GM12801 (cell line): ENCODE results near the gene ITIH5.

Experiments used
- TF ChIP-seq, protein P1 (sequence below): IDR thresholded peaks from one replicate; pipeline ENCODE4 v1.5.1; 2011; ENCODE audit warnings: control low read depth; ENCODE audit not compliant: insufficient read length; ENCODE audit errors: extremely low read depth

Gene ITIH5

DNA sequence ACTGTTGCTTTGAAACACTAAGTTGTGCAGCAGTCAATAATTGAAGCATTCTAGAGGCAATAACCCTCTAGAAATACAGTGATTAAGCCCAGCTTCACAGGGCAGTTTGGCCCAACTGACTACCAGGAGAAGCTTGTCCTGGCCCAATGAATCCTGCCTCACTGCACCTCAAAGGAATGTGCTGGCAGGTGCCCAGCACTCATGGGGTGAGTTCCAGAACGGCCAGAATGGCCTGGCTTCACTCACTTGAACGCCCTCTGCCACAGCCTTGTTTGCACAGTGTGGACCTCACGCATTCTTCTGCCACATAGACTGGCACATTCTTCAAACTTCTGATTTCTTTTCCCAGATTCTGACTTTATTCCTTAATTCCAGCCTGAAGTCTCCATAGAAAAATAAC, 29.8 kb upstream of the ITIH5 start:
- TF ChIP-seq, protein P1, sequence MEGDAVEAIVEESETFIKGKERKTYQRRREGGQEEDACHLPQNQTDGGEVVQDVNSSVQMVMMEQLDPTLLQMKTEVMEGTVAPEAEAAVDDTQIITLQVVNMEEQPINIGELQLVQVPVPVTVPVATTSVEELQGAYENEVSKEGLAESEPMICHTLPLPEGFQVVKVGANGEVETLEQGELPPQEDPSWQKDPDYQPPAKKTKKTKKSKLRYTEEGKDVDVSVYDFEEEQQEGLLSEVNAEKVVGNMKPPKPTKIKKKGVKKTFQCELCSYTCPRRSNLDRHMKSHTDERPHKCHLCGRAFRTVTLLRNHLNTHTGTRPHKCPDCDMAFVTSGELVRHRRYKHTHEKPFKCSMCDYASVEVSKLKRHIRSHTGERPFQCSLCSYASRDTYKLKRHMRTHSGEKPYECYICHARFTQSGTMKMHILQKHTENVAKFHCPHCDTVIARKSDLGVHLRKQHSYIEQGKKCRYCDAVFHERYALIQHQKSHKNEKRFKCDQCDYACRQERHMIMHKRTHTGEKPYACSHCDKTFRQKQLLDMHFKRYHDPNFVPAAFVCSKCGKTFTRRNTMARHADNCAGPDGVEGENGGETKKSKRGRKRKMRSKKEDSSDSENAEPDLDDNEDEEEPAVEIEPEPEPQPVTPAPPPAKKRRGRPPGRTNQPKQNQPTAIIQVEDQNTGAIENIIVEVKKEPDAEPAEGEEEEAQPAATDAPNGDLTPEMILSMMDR = no peak

DNA sequence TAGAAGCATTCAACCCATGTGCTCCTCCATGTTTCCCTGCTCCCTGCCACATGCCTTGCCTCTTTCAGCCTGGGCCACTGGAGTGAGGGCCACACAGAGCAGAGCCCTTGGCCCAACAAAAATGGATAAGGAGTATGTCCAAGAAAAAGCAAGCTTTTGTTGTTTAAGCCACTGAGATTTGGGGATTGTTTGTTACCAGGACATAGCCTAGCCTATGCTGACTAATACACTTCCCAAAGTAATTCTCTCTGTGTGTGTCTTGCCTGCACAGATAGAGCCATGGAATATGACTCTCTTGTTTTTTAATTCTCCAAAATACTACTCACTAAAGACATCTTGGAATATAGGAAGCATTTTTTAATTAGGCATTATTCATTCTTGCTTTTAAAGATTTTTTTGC, 22.8 kb upstream of the ITIH5 start:
- TF ChIP-seq, protein P1 = no peak

DNA sequence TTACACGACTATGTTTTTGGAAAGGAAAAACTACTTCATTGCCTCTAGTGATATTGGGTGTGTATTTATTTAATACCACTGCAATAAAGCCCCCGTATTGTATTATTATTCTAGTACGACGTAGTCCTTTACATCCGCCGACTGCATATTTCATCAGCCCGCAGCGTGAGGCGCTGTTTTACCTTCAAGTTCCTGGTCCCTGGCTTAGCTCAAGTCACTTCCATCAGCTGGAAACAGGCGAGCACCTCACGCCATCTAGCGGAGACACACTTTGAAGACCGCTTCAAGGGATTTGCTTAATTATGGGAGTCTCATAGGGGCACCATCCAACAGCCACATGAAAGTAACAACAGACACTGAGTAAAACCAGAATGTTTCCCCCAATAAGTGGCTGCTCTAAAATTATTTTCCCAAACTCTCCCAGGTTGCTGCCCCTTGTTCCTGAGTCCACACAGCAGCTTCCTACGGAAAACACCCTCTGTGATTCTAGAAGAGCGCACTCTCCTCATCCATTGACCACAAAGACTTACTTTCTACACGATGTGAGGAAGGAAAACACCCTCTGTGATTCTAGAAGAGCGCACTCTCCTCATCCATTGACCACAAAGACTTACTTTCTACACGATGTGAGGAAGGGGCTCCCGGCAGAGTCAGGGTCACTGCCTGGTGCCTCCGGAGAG, 20.6 kb upstream of the ITIH5 start:
- TF ChIP-seq, protein P1 = peak; percentile 78

DNA sequence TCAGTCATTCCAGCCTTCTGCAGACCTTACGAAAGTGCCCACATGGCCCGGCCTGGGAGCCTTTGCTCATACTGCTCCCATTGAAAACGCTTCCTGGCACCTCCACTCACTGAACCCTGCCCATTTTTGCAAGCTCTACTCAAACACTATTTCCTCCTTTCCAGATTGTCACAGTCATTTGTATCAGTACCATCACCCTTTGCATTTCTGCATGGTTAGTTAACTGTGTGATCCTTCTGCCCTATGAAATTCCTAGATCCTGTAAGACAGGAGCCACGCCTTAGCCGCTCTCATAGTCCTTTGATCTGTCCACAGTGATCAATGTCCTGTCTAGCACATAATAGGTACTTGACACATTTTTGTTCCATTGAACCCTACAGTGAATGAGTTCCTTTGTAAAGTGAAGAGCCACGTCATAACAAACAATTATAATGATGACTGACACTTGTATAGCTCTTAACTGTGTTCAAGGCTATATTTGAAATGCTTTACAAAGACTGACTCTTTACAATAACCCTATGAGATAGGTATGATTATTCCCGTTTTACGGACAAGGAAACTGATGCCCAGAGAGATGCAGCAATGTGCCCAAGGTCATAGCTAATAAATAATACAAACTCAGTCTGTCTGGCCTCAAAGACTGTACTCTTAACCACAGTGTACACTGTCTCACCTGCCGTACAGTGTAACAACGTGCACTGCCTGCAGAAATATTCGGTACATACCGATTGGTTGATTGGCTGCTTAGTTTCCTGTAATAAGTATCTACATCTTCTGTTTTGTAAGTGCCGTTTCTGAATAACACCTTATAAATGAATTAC, 19.8 kb upstream of the ITIH5 start:
- TF ChIP-seq, protein P1 = no peak

DNA sequence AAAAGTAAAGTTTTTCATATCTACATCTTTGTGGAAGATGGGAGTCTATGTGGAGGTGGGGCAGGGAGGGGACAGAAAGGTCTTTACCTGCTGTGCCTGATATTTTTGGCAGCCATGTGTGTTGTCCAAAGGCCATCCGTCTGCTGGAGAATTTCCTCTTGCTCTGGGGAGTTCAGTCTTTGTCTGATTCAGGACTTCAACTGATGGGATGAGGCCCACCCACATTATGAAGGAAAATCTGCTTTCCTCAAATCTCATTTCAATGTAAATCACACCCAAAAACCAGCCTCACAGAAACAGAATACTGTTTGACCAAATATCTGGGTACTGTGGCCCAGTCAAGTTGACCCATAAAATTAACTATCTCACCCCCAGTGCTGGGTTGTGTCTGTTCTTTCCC, 12.5 kb upstream of the ITIH5 start:
- TF ChIP-seq, protein P1 = no peak

DNA sequence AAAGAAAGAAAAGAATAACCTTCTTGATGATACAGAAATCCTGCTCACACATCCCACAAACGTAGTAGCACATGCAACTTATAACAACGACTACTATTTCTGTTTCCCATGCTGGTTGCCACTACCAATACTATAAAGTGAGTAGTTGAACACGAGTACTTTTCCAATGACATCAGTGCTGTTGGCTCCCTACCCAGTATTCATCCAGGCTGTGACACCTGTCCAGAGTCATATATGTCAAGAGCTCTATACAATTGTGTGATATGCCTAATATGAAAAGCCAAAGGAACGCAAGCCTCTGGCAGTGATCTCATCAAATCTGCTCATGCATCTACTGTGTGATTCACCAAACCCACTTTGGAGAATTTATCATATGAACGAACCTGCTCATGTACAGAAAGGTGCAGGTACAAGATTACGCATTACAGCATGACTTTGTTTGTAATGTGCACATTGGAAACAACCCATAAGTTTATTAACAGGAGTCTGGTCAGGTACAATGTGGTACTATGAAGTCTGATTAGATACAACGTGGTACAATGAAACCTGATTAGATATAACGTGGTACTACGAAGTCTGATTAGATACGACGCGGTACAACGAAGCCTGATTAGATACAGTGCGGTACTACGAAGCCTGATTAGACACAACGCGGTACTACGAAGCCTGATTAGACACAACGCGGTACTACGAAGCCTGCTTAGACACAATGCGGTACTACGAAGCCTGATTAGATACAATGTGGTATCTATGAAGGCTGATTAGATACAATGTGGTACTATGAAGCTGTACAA, 5.8 kb upstream of the ITIH5 start:
- TF ChIP-seq, protein P1 = no peak

DNA sequence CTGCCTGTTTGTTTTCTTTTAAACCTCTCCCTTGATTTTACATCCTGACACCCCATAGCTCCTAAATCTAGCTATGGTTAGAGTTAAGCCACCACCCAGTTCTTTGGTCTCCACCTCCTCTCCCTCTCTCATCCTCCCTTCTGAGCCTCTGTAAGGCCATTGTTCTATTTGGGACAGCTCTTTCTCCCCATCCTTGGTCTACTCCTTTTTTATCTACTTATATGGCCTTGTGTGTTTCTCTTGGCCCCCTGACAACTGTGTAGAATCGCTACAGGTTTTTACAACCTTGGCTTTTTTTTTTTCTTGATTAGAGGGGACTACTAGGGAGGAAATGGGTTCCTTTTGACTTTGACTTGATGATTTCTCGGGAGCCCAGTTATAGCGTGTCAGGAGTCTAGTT, 3.4 kb upstream of the ITIH5 start:
- TF ChIP-seq, protein P1 = no peak
